PFSK-1 (cell line): Measurements from ENCODE around the gene SPTBN1.

Source experiments
- POLR2AphosphoS5 ChIP-seq: IDR thresholded peaks from 2 replicates; pipeline ENCODE4 v1.6.1; 2012; ENCODE audit warnings: low read depth, mild to moderate bottlenecking, control low read depth, low read length, moderate library complexity
- SIN3A ChIP-seq: IDR thresholded peaks from 2 replicates; pipeline ENCODE4 v1.6.1; 2012; ENCODE audit warnings: mild to moderate bottlenecking, low read length, moderate library complexity, borderline replicate concordance; ENCODE audit not compliant: insufficient read depth
- TAF1 ChIP-seq: IDR thresholded peaks from 2 replicates; pipeline ENCODE4 v1.6.1; 2012; ENCODE audit warnings: low read length, control low read depth, borderline replicate concordance; ENCODE audit not compliant: insufficient read depth
- TF ChIP-seq, protein P1 (sequence below), 2 experiments: IDR thresholded peaks; 2 replicates each; pipeline versions ENCODE4 v1.6.1 to v1.8.0; 2011 to 2012; ENCODE audit warnings: low read depth in 2 of 2, low read length in 2 of 2, control low read depth in 1 of 2, inconsistent platforms in 1 of 2, mild to moderate bottlenecking in 1 of 2, moderate library complexity in 1 of 2; ENCODE audit not compliant: insufficient read depth in 1 of 2

DNA sequence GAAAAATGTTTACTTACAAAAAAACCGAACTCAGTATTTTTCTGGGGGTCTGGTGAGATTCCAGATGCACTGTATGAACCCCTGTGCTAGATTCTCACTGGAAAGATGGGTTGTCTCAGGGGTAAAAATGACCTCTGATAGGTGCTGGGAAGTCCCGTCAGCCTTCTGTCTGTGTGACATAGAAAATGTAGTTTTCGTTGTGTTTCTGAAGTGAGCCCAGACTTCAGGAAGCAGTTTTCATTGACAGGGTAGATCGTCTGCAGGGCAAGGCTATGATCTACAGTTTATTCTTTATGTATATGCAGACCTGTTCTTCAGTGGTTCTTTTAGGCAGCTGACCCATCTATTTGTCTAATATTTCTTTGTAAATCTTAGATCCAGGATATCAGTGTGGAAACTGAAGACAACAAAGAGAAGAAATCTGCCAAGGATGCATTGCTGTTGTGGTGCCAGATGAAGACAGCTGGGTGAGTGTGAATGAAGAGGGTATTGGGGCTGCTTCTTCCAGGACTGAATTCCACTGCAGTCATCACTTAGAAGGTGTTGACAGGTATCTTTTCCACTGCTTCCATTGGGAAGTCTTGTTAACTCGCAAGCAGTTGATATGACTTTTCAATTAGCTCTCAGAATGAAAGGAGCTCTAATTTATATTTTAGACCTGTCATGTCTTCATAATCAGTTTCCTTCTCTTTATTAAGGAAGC lies 159.9 kb downstream of the SPTBN1 start:
- TF ChIP-seq, protein P1, sequence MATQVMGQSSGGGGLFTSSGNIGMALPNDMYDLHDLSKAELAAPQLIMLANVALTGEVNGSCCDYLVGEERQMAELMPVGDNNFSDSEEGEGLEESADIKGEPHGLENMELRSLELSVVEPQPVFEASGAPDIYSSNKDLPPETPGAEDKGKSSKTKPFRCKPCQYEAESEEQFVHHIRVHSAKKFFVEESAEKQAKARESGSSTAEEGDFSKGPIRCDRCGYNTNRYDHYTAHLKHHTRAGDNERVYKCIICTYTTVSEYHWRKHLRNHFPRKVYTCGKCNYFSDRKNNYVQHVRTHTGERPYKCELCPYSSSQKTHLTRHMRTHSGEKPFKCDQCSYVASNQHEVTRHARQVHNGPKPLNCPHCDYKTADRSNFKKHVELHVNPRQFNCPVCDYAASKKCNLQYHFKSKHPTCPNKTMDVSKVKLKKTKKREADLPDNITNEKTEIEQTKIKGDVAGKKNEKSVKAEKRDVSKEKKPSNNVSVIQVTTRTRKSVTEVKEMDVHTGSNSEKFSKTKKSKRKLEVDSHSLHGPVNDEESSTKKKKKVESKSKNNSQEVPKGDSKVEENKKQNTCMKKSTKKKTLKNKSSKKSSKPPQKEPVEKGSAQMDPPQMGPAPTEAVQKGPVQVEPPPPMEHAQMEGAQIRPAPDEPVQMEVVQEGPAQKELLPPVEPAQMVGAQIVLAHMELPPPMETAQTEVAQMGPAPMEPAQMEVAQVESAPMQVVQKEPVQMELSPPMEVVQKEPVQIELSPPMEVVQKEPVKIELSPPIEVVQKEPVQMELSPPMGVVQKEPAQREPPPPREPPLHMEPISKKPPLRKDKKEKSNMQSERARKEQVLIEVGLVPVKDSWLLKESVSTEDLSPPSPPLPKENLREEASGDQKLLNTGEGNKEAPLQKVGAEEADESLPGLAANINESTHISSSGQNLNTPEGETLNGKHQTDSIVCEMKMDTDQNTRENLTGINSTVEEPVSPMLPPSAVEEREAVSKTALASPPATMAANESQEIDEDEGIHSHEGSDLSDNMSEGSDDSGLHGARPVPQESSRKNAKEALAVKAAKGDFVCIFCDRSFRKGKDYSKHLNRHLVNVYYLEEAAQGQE (IDR thresholded peaks at IDR 0.05; ENCODE audit: insufficient read depth in 1 of 2, low read depth in 2 of 2, low read length in 2 of 2), result no peak
- TF ChIP-seq POLR2AphosphoS5, result no peak
- no peak for TF ChIP-seq TAF1
- no peak for TF ChIP-seq SIN3A
